Endothelial cell of umbilical vein (primary cell): Measurements from ENCODE around the gene TRAPPC2. TPM values are rescaled to one million over a fixed set of nuclear protein-coding genes. Genes with fewer than 3 reads are reported as not detected.

Experiments used
- BruUV-seq: library from RNA; stranded (reverse); fragments of 400-500 nt; replicated peaks from 2 replicates; lab custom pipeline; 2021; lab: Mats Ljungman, UMichigan
- CTCF ChIA-PET: fragments of 300-600, 350-600 bp; sonication (Branson Sonifier 250); formaldehyde crosslinking; loops from one replicate; lab custom pipeline; 2021; ENCODE audit warnings: antibody characterized with exemption, inconsistent platforms; lab: Charles Lee
- POLR2A ChIA-PET: fragments of 300-600, 350-600 bp; sonication (Branson Sonifier 250); formaldehyde crosslinking; loops from one replicate; lab custom pipeline; 2021; ENCODE audit warnings: antibody characterized with exemption, inconsistent platforms; lab: Charles Lee
- DNase-seq: peaks from one replicate; pipeline ENCODE4 v3.0.0-alpha.2; 2011; ENCODE audit warnings: low read depth, low spot score
- FAIRE-seq: peaks from 2 replicates; lab custom pipeline; 2011; peaks lifted over from hg19 to GRCh38; lab: Jason Lieb, UNC
- H2AFZ ChIP-seq: 2 replicates; pipeline ENCODE4 v1.6.0; 2012; ENCODE audit warnings: low read depth, low read length, control low read depth, inconsistent platforms
- H3K27ac ChIP-seq: 2 replicates; pipeline ENCODE4 v1.5.1; 2011; ENCODE audit warnings: low read depth, mild to moderate bottlenecking, control low read depth, low read length, moderate library complexity; ENCODE audit not compliant: insufficient read depth
- H3K27me3 ChIP-seq, 2 experiments: 2 replicates each; pipeline versions ENCODE4 v1.6.0 to v1.6.1; 2011; ENCODE audit warnings: low read length in 2 of 2, mixed read lengths in 1 of 2; ENCODE audit not compliant: control insufficient read depth in 2 of 2, insufficient read depth in 2 of 2
- H3K36me3 ChIP-seq, 2 experiments: 2 replicates in 1 of 2; 3 replicates in 1 of 2; pipeline ENCODE4 v1.5.1; 2011; ENCODE audit warnings: low read length in 2 of 2, mild to moderate bottlenecking in 1 of 2, moderate library complexity in 1 of 2; ENCODE audit not compliant: control insufficient read depth in 2 of 2, insufficient read depth in 2 of 2; ENCODE audit errors: extremely low read depth in 1 of 2
- H3K4me1 ChIP-seq: 3 replicates; pipeline ENCODE4 v1.5.1; 2011; ENCODE audit warnings: mild to moderate bottlenecking, low read length; ENCODE audit not compliant: control insufficient read depth, insufficient read depth; ENCODE audit errors: extremely low read depth
- H3K4me2 ChIP-seq: 2 replicates; pipeline ENCODE4 v1.6.1; 2011; ENCODE audit warnings: low read length, control low read depth, mixed read lengths; ENCODE audit not compliant: insufficient read depth
- H3K4me3 ChIP-seq, 3 experiments: fragments of 200-600 bp in 1 of 3; sonication (generic), shearing (Covaris generic) in 1 of 3; replicated peaks in 1 of 3; 2 replicates each; pipeline ENCODE4 v1.5.1; 2011 to 2016; ENCODE audit warnings: control low read depth in 3 of 3, low read length in 3 of 3, mild to moderate bottlenecking in 2 of 3, inconsistent platforms in 1 of 3, low read depth in 1 of 3, moderate library complexity in 1 of 3; ENCODE audit not compliant: insufficient read depth in 1 of 3
- H3K79me2 ChIP-seq: 2 replicates; pipeline ENCODE4 v1.6.0; 2012; ENCODE audit warnings: low read length, inconsistent platforms; ENCODE audit not compliant: control insufficient read depth, insufficient read depth
- H3K9ac ChIP-seq: replicated peaks from 2 replicates; pipeline ENCODE3; 2011; ENCODE audit warnings: low read length, control low read depth; ENCODE audit not compliant: insufficient read depth; ENCODE audit errors: extremely low read depth
- H3K9me1 ChIP-seq: replicated peaks from 3 replicates; pipeline ENCODE4 v1.6.0; 2011; ENCODE audit warnings: mild to moderate bottlenecking, low read length; ENCODE audit not compliant: control insufficient read depth, insufficient read depth; ENCODE audit errors: extremely low read depth
- H3K9me3 ChIP-seq: replicated peaks from 2 replicates; pipeline ENCODE4 v1.5.1; 2012; ENCODE audit warnings: low read length, inconsistent platforms; ENCODE audit not compliant: control insufficient read depth, insufficient read depth
- H4K20me1 ChIP-seq: replicated peaks from 2 replicates; pipeline ENCODE3; 2011; ENCODE audit warnings: mild to moderate bottlenecking, low read length; ENCODE audit not compliant: control insufficient read depth, insufficient read depth; ENCODE audit errors: extremely low read depth
- CTCF ChIP-seq, 2 donors: IDR thresholded peaks; 1 replicate in 1 of 2; 2 replicates in 1 of 2; pipeline ENCODE4 v1.5.1; 2011; ENCODE audit warnings: low read length in 2 of 2, mild to moderate bottlenecking in 2 of 2, moderate library complexity in 2 of 2, control low read depth in 1 of 2, inconsistent platforms in 1 of 2, low read depth in 1 of 2; ENCODE audit not compliant: insufficient read depth in 1 of 2; ENCODE audit errors: extremely low read depth in 1 of 2
- EZH2 ChIP-seq: IDR thresholded peaks from 2 replicates; pipeline ENCODE4 v1.6.1; 2012; ENCODE audit warnings: borderline replicate concordance, low read depth, mild to moderate bottlenecking, moderate library complexity, low read length, inconsistent platforms; ENCODE audit not compliant: severe bottlenecking
- FOS ChIP-seq: IDR thresholded peaks from 2 replicates; pipeline ENCODE4 v1.6.1; 2011; ENCODE audit warnings: mild to moderate bottlenecking, low read length, moderate library complexity, borderline replicate concordance; ENCODE audit not compliant: insufficient read depth
- GATA2 ChIP-seq: IDR thresholded peaks from 2 replicates; pipeline ENCODE4 v1.7.0; 2011; ENCODE audit warnings: low read depth, mild to moderate bottlenecking, moderate library complexity, mixed read lengths, low read length; ENCODE audit not compliant: insufficient read length, insufficient read depth
- JUN ChIP-seq: IDR thresholded peaks from 2 replicates; pipeline ENCODE4 v1.6.1; 2011; ENCODE audit warnings: borderline replicate concordance, low read depth; ENCODE audit not compliant: insufficient read length, insufficient read depth
- MYC ChIP-seq: IDR thresholded peaks from one replicate; pipeline ENCODE4 v1.6.1; 2011; ENCODE audit warnings: mild to moderate bottlenecking, low read depth, low read length
- POLR2A ChIP-seq: IDR thresholded peaks from 2 replicates; pipeline ENCODE4 v1.6.1; 2012; ENCODE audit warnings: low read depth, mild to moderate bottlenecking, control low read depth, low read length
- POLR2AphosphoS5 ChIP-seq: IDR thresholded peaks from 2 replicates; pipeline ENCODE4 v1.6.1; 2012; ENCODE audit warnings: low read depth, mild to moderate bottlenecking, control low read depth, low read length, moderate library complexity; ENCODE audit not compliant: insufficient read depth
- dilution Hi-C: fragments of 300-500 bp; cut with MboI; formaldehyde crosslinking; loops from one replicate; pipeline ENCODE4 v1.15.0; 2019; ENCODE audit warnings: low sequenced_read_pairs; ENCODE audit not compliant: extremely low pct_ligation_motif_present
- intact Hi-C: fragments of 100-400 bp; cut with micrococcal nuclease; formaldehyde crosslinking; loops from one replicate; pipeline ENCODE4 v1.10.0; 2022
- polyA plus RNA-seq, 4 experiments: library from polyadenylated mRNA; depleted of rRNA in 3 of 4; stranded (reverse) in 3 of 4; unstranded in 1 of 4; fragments of >200 nt; gene quantifications; 2 replicates each; pipeline versions ENCODE4 v1.2.1 to v1.2.3, GENCODE V29; 2011 to 2012; ENCODE audit warnings: missing spikeins in 1 of 4
- total RNA-seq: library from RNA; stranded (reverse); gene quantifications from 2 replicates; pipeline ENCODE4 v1.2.3, GENCODE V29; 2021
- TF ChIP-seq, protein P1 (sequence below): IDR thresholded peaks from 2 replicates; pipeline ENCODE4 v1.6.1; 2011; ENCODE audit not compliant: insufficient read depth, insufficient read length

The TRAPPC2 gene
- total and polyA plus RNA-seq, 2 donors (not counting 3 experiments of a cell fraction or from before 2014, with no cell fraction given), result 6.6 to 13.0 TPM

DNA sequence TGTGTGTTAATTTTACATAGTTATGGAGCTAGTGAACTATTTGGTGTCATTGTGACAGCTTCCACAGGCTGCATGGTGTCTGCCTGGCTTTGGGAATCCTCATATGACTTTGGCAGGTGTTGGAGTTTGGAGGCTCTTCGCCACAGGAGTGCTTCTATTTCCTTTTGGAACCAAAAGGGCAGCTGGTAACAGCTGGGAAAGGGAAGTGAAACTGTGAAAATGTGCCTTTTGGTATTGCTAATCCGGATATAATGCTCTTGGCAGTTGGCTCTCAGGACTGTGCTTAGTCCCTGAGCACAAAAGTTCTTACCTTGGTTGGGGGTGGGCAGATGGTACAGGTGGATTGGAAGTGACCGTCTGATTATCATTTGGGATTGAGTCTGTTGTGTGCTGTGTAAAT is 18.2 kb upstream of the TRAPPC2 start:
- DNase-seq (no peak), FAIRE-seq (no peak)
- H3K36me3 ChIP-seq, result no peaks in the 10 kb centered on the region
- no peak overlapping the region for H3K4me2 ChIP-seq
- H3K9me1 ChIP-seq, result no peaks in the 10 kb centered on the region
- H3K9ac ChIP-seq, result no peak overlapping the region
- BruUV-seq, result no TSS peak
- intact Hi-C loops (no loop called here), dilution Hi-C loops (no loop called here)
- H4K20me1 ChIP-seq, result no peaks in the 10 kb centered on the region
- no peaks in the 10 kb centered on the region for H3K4me1 ChIP-seq
- H3K27ac ChIP-seq, result no peak overlapping the region
- H3K9me3 ChIP-seq, result no peaks in the 10 kb centered on the region
- H2AFZ ChIP-seq, result no peak overlapping the region
- no peak overlapping the region for H3K4me3 ChIP-seq
- TF ChIP-seq POLR2AphosphoS5, result no peak
- no peak for TF ChIP-seq GATA2
- TF ChIP-seq JUN, result no peak
- no peak for TF ChIP-seq FOS
- TF ChIP-seq CTCF (IDR thresholded peaks at IDR 0.05; ENCODE audit: extremely low read depth in 1 of 2, insufficient read depth in 1 of 2, low read depth in 1 of 2, low read length in 2 of 2), result no peak
- TF ChIP-seq POLR2A, result no peak
- TF ChIP-seq, protein P1, sequence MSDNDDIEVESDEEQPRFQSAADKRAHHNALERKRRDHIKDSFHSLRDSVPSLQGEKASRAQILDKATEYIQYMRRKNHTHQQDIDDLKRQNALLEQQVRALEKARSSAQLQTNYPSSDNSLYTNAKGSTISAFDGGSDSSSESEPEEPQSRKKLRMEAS, result no peak
- TF ChIP-seq EZH2, result no peak
- TF ChIP-seq MYC, result no peak
- no peaks in the 10 kb centered on the region for H3K79me2 ChIP-seq
- no peaks in the 10 kb centered on the region for H3K27me3 ChIP-seq
- CTCF ChIA-PET, result interaction anchor here (1.0 to 4.1 kb wide), 4 partner anchors 10 to 938 kb away, joined by 3 to 14 read pairs (median 4); no protein-coding TSS in a partner anchor
- POLR2A ChIA-PET, result no interaction called here
